PC-9 (cell line): ENCODE data around the gene LMBR1. TPM values are rescaled to one million over a fixed set of nuclear protein-coding genes. Genes with fewer than 3 reads are reported as not detected.

Experiments used
- BruUV-seq: library from RNA; stranded (reverse); fragments of 400-500 nt; replicated peaks from 2 replicates; lab custom pipeline; 2021; lab: Mats Ljungman, UMichigan
- CTCF ChIA-PET: fragments of 300-600 bp; sonication (Branson Sonifier 250); formaldehyde crosslinking; loops from one replicate; lab custom pipeline; 2022; ENCODE audit warnings: antibody characterized with exemption; lab: Charles Lee
- POLR2A ChIA-PET: fragments of 300-600 bp; sonication (Branson Sonifier 250); formaldehyde crosslinking; loops from one replicate; lab custom pipeline; 2022; ENCODE audit warnings: antibody characterized with exemption; ENCODE audit not compliant: unreplicated experiment; lab: Charles Lee
- DNase-seq, 2 experiments: peaks; one replicate each; pipeline versions ENCODE4 v3.0.0 to v3.0.0-alpha.2; 2015 to 2022; ENCODE audit warnings: mixed read lengths in 1 of 2
- H2AFZ ChIP-seq: fragments of 200-600 bp; sonication (generic); 2 replicates; pipeline ENCODE4 v1.8.1; 2017; ENCODE audit warnings: antibody characterized with exemption
- H3F3A ChIP-seq: fragments of 200-600 bp; sonication (generic); 2 replicates; pipeline ENCODE4 v1.8.1; 2017; ENCODE audit warnings: antibody characterized with exemption, mild to moderate bottlenecking, low read depth; ENCODE audit not compliant: insufficient read depth
- H3K27ac ChIP-seq: fragments of 200-600 bp; sonication (generic); 2 replicates; pipeline ENCODE4 v1.6.1; 2016; ENCODE audit warnings: mixed run types
- H3K27me3 ChIP-seq: fragments of 200-600 bp; sonication (generic); 2 replicates; pipeline ENCODE4 v1.6.1; 2016; ENCODE audit warnings: low read depth, mixed run types; ENCODE audit not compliant: insufficient read depth
- H3K36me3 ChIP-seq: fragments of 200-600 bp; sonication (generic); 2 replicates; pipeline ENCODE4 v1.6.1; 2016; ENCODE audit warnings: low read depth, mixed run types
- H3K4me1 ChIP-seq: fragments of 200-600 bp; sonication (generic); replicated peaks from 2 replicates; pipeline ENCODE4 v1.6.1; 2016; ENCODE audit warnings: mixed run types; ENCODE audit not compliant: insufficient read depth
- H3K4me2 ChIP-seq: fragments of 200-600 bp; sonication (generic); 2 replicates; pipeline ENCODE4 v1.6.1; 2017; ENCODE audit warnings: mixed run types
- H3K4me3 ChIP-seq: fragments of 200-600 bp; sonication (generic); 2 replicates; pipeline ENCODE4 v1.6.1; 2016; ENCODE audit warnings: mixed run types
- H3K79me2 ChIP-seq: fragments of 200-600 bp; sonication (generic); 2 replicates; pipeline ENCODE4 v1.6.1; 2017; ENCODE audit warnings: low read depth, mixed run types
- H3K9me2 ChIP-seq: fragments of 200-600 bp; sonication (generic); 2 replicates; pipeline ENCODE4 v1.8.1; 2017; ENCODE audit warnings: mild to moderate bottlenecking; ENCODE audit not compliant: insufficient read depth
- H3K9me3 ChIP-seq: fragments of 200-600 bp; sonication (generic); 2 replicates; pipeline ENCODE4 v1.8.1; 2016; ENCODE audit warnings: low read depth; ENCODE audit not compliant: insufficient read depth
- H4K20me1 ChIP-seq: fragments of 200-600 bp; sonication (generic); 2 replicates; pipeline ENCODE4 v1.8.1; 2017; ENCODE audit not compliant: insufficient read depth
- CTCF ChIP-seq: fragments of 200-600 bp; sonication (generic); conservative IDR thresholded peaks from 2 replicates; pipeline ENCODE4 v1.6.1; 2017; ENCODE audit warnings: mixed run types, antibody characterized with exemption, mild to moderate bottlenecking, moderate library complexity
- EZH2 ChIP-seq: fragments of 200-600 bp; sonication (generic); IDR thresholded peaks from 2 replicates; pipeline ENCODE4 v1.8.0; 2017; ENCODE audit warnings: antibody characterized with exemption, low read depth
- intact Hi-C: fragments of 100-400 bp; cut with micrococcal nuclease; formaldehyde crosslinking; loops from one replicate; pipeline ENCODE4 v1.10.0; 2022; ENCODE audit not compliant: unreplicated experiment
- total RNA-seq: library from RNA; stranded (reverse); gene quantifications from 2 replicates; pipeline ENCODE4 v1.2.3, GENCODE V29; 2021

LMBR1 gene
- total RNA-seq, 1 experiment from 2014 or later = 85.0 TPM

GRCh38 chr7:156834462-156834861, 58.5 kb downstream of the LMBR1 start:
- intact Hi-C loops = no loop called here
- Histone ChIP-seq H3K4me1 (peaks cover 13% of the 10 kb centered on the region), H3F3A (peaks cover 3% of the 10 kb centered on the region; the same call in 1 of the 2 replicates), H3K9me3 (no peaks in the 10 kb centered on the region), H2AFZ (no peak overlapping the region), H3K4me2 (no peak overlapping the region), H3K4me3 (no peak overlapping the region), H3K36me3 (peaks cover 18% of the 10 kb centered on the region), H3K27ac (no peak overlapping the region), H3K9me2 (no peaks in the 10 kb centered on the region), H3K27me3 (no peaks in the 10 kb centered on the region), H3K79me2 (peaks cover 4% of the 10 kb centered on the region; the same call in 1 of the 2 replicates), H4K20me1 (peaks cover 13% of the 10 kb centered on the region)
- no peak for TF ChIP-seq CTCF
- TF ChIP-seq EZH2 = no peak
- BruUV-seq = no TSS peak
- POLR2A ChIA-PET = no interaction called here
- CTCF ChIA-PET = no interaction called here
- DNase-seq = no peak

GRCh38 chr7:156833312-156833711, 59.7 kb downstream of the LMBR1 start:
- BruUV-seq = no TSS peak
- Histone ChIP-seq H3K27me3 (no peaks in the 10 kb centered on the region), H3K9me2 (no peaks in the 10 kb centered on the region), H3K27ac (no peak overlapping the region), H2AFZ (no peak overlapping the region), H3K9me3 (no peaks in the 10 kb centered on the region), H3F3A (peaks cover 13% of the 10 kb centered on the region; the same call in 1 of the 2 replicates), H3K4me3 (no peak overlapping the region), H3K36me3 (peaks cover 18% of the 10 kb centered on the region), H3K4me2 (no peak overlapping the region), H3K4me1 (peaks cover 13% of the 10 kb centered on the region), H3K79me2 (peaks cover 3% of the 10 kb centered on the region; the same call in 1 of the 2 replicates), H4K20me1 (peaks cover 13% of the 10 kb centered on the region)
- ChIA-PET CTCF (no interaction called here), POLR2A (no interaction called here)
- intact Hi-C loops = no loop called here
- TF ChIP-seq EZH2 (no peak), CTCF (no peak)
- DNase-seq = no peak

- no TSS peak for BruUV-seq
- Histone ChIP-seq H3K9me2 (no peaks in the 10 kb centered on the region), H3K4me2 (no peak overlapping the region), H3K79me2 (no peaks in the 10 kb centered on the region), H3K27me3 (no peaks in the 10 kb centered on the region), H3K27ac (no peak overlapping the region), H2AFZ (no peak overlapping the region), H3K36me3 (peaks cover 18% of the 10 kb centered on the region), H3K9me3 (no peaks in the 10 kb centered on the region), H3K4me1 (peaks cover 13% of the 10 kb centered on the region), H4K20me1 (peaks cover 13% of the 10 kb centered on the region), H3F3A (peaks cover 20% of the 10 kb centered on the region; the same call in 1 of the 2 replicates), H3K4me3 (no peak overlapping the region)
- no peak for TF ChIP-seq CTCF
- no peak for TF ChIP-seq EZH2
- ChIA-PET POLR2A (no interaction called here), CTCF (no interaction called here)
- intact Hi-C loops = no loop called here
- DNase-seq = no peak
Measured at GRCh38 chr7:156832195-156832877, 60.6 kb downstream of the LMBR1 start.
